ENCODE measurements around the gene MST1R. TPM values are rescaled to one million over a fixed set of nuclear protein-coding genes. Genes with fewer than 3 reads are reported as not detected.
A peak's percentile ranks its signal among the peaks of the same experiment; 100 is the strongest.

MST1R gene
- 1 to 10 TPM; 3.7 to 7.7 TPM for total RNA-seq

DNA sequence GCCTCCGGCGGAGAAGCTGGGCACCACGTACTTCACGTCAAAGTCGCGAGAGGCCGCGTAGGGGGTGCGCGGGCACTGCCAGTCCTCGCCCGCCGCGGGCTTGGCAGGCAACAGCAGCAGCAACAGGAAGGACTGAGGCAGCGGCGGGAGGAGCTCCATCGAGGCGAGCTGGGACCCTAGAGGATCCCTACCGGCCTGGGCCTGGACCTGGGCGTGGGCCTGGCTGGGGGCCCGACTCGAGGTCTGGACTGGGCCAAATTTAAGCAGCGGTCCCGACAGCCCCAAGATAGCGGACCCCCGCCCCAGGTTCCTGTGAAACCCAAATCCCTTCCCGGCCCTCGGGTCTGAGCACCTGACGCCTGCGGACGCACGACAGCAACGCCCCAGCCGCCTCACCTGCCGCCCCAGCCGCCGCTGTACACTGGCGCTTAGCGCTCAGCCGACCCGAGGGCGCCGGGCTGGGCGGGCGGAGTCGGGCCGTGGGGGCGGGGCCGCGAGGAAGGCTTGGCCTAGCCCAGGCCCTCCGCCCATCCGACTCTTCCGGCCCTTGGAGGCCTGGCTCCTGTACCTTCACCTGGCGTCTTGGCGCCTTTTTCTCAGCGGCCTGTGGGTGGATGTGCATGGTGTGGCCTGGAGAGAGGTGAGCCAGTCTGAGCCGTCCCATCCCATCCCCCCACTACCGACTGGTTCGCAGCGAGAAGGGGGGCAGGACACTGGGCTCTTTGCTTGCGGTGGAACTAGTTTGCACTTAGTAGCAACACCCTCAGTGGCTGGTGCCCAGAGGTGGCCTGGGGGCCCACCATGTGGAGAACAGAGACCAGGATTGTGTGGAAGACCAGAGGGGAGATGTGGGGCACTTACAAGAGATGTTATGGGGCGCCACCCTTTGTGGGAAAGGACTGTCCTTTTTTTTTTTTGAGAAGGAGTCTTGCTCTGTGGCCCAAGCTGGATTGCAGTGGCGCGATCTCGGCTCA is at the start of gene MST1R:
TSS of gene MST1R (minus strand) at position 423 of the 974 bp plus-strand sequence. CDS start at position 159, 264 bp downstream.
- H3K27me3 ChIP-seq (replicated peaks; ENCODE audit: insufficient read depth) = no peaks in the 10 kb centered on the region
- TF ChIP-seq, protein P1, sequence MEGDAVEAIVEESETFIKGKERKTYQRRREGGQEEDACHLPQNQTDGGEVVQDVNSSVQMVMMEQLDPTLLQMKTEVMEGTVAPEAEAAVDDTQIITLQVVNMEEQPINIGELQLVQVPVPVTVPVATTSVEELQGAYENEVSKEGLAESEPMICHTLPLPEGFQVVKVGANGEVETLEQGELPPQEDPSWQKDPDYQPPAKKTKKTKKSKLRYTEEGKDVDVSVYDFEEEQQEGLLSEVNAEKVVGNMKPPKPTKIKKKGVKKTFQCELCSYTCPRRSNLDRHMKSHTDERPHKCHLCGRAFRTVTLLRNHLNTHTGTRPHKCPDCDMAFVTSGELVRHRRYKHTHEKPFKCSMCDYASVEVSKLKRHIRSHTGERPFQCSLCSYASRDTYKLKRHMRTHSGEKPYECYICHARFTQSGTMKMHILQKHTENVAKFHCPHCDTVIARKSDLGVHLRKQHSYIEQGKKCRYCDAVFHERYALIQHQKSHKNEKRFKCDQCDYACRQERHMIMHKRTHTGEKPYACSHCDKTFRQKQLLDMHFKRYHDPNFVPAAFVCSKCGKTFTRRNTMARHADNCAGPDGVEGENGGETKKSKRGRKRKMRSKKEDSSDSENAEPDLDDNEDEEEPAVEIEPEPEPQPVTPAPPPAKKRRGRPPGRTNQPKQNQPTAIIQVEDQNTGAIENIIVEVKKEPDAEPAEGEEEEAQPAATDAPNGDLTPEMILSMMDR (IDR thresholded peaks at IDR 0.05) = no peak
- no peak for DNase-seq (ENCODE audit: low spot score)
- no peak within 1 kb of the TSS for H3K27ac ChIP-seq
- no peak for ATAC-seq (ENCODE audit: insufficient number of reproducible peaks, low FRiP score, low read depth)
- H3K36me3 ChIP-seq = no peaks in the 10 kb centered on the region
- peak within 1 kb of the TSS; percentile 65 for H3K4me3 ChIP-seq
- H3K9me3 ChIP-seq = no peaks in the 10 kb centered on the region
- H3K4me1 ChIP-seq (ENCODE audit: control insufficient read depth in 1 of 2, low read depth in 2 of 2) = peaks cover 15 to 39% of the 10 kb centered on the region in 2 donors

DNA sequence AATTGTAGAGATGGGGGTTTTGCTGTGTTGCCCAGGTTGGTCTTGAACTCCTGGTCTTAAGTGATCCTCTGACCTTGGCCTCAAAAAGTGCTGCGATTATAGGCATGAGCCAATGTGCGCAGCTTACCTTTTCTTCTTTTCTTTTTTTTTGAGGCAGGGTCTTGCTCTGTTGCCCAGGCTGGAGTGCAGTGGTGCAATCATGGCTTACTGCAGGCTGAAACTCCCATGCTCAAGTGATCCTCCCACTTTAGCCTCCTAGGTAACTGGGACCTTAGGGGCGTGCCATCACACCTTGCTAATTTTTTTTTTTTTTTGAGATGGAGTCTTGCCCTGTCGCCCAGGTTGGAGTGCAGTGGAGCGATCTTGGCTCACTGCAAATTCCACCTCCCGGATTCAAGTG is 49.3 kb upstream of the MST1R start:
- Histone ChIP-seq H3K27me3 (replicated peaks; ENCODE audit: insufficient read depth) (no peaks in the 10 kb centered on the region), H3K27ac (no peak overlapping the region), H3K9me3 (no peaks in the 10 kb centered on the region), H3K4me1 (ENCODE audit: control insufficient read depth in 1 of 2, low read depth in 2 of 2) (peaks cover 15 to 19% of the 10 kb centered on the region in 2 donors), H3K4me3 (no peak overlapping the region), H3K36me3 (no peaks in the 10 kb centered on the region)
- no peak for ATAC-seq (ENCODE audit: insufficient number of reproducible peaks, low FRiP score, low read depth)
- no peak for DNase-seq (ENCODE audit: low spot score)
- TF ChIP-seq, protein P1 (IDR thresholded peaks at IDR 0.05) = no peak

DNA sequence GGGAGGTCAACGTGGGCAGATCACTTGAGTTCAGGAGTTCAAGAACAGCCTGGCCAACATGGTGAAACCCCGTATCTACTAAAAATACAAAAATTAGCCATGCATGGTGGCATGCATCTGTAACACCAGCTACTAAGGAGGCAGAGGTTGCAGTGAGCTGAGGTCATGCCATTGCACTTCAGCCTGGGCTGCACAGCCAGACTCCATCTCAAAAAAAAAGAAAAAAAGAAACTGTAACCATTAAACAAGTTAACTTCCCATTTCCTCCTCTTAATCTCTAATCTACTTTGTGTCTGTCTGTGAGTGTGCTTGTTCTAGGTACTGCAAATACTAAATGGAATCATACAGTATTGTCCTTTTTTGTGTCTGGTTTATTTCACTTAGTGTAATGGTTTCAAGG is 39.0 kb upstream of the MST1R start:
- Histone ChIP-seq H3K27me3 (replicated peaks; ENCODE audit: insufficient read depth) (no peaks in the 10 kb centered on the region), H3K36me3 (no peaks in the 10 kb centered on the region), H3K27ac (no peak overlapping the region), H3K4me3 (no peak overlapping the region), H3K9me3 (no peaks in the 10 kb centered on the region), H3K4me1 (ENCODE audit: control insufficient read depth in 1 of 2, low read depth in 2 of 2) (peaks cover 7 to 25% of the 10 kb centered on the region in 2 donors)
- DNase-seq (ENCODE audit: low spot score) (no peak), ATAC-seq (ENCODE audit: insufficient number of reproducible peaks, low FRiP score, low read depth) (no peak)
- TF ChIP-seq, protein P1 (IDR thresholded peaks at IDR 0.05) = no peak

DNA sequence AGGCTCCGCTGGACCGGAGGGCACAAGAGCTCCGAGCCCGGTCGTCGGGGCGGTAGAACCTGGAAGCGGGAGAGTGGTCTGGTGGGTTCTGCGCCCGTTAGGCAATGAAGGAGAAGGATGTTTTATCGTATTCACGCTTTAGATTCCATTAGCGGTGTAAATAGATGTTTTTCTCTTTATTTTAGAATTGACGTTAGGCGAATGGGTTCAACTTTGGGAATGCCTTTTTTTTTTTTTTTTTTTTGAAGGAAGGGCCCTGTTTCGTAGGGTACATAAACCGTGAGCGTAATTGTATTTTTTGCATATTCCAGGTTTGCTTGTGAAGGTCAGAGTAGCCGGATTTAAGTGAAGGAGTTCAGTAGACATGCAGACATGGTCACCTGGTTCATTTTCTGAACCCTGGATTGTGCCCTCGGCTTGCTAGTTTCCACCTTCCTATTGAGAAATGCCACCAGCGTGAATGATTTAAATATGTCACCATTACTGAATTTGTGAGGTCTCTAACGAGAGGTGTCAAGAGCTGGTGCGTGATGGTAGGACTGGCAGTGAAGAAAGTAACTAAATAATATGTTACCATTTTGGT is 37.1 kb upstream of the MST1R start:
- Histone ChIP-seq H3K4me3 (peak overlapping the region; percentile 76), H3K36me3 (no peaks in the 10 kb centered on the region), H3K4me1 (ENCODE audit: control insufficient read depth in 1 of 2, low read depth in 2 of 2) (peaks cover 7 to 22% of the 10 kb centered on the region in 2 donors), H3K27ac (peak overlapping the region; percentile 88 to 91), H3K27me3 (replicated peaks; ENCODE audit: insufficient read depth) (no peaks in the 10 kb centered on the region), H3K9me3 (no peaks in the 10 kb centered on the region)
- TF ChIP-seq, protein P1 (IDR thresholded peaks at IDR 0.05) = no peak
- ATAC-seq (ENCODE audit: insufficient number of reproducible peaks, low FRiP score, low read depth) (no peak), DNase-seq (ENCODE audit: low spot score) (no peak)
